ENCODE results near the gene HJV.

GRCh38 chr1:146035048-146035423 lies 13.5 kb upstream of the HJV start:
- TF ChIP-seq POLR2A (IDR thresholded peaks at IDR 0.05; ENCODE audit: low read depth, low read length) (no peak), POLR2AphosphoS5 (IDR thresholded peaks at IDR 0.05; ENCODE audit: low read depth, low read length) (no peak)

Measured in GM12891 (cell line).